Loucy (cell line): ENCODE measurements around the gene HSD17B14.
"Not testable (repeated sequence)": the region's sequence is repeated elsewhere in the genome, so short reads cannot be mapped to it uniquely, and the experiment has no call there.

Experiments
- H2AFZ ChIP-seq: fragments of 200-600 bp; sonication (generic); 2 replicates; pipeline ENCODE4 v1.6.0; 2016; ENCODE audit warnings: antibody characterized with exemption, mild to moderate bottlenecking, low read length, moderate library complexity
- H3F3A ChIP-seq: fragments of 200-600 bp; 2 replicates; pipeline ENCODE4 v1.6.0; 2016; ENCODE audit warnings: antibody characterized with exemption, low read depth, mild to moderate bottlenecking
- H3K27me3 ChIP-seq: fragments of 200-600 bp; sonication (generic); 2 replicates; pipeline ENCODE4 v1.6.1; 2014; ENCODE audit warnings: low read length, mild to moderate bottlenecking; ENCODE audit not compliant: insufficient read depth, poor library complexity, severe bottlenecking
- H3K36me3 ChIP-seq: fragments of 200-600 bp; sonication (generic); 2 replicates; pipeline ENCODE4 v1.6.1; 2016; ENCODE audit warnings: low read length; ENCODE audit not compliant: insufficient read depth
- H3K4me1 ChIP-seq: fragments of 200-600 bp; sonication (generic); 2 replicates; pipeline ENCODE4 v1.5.1; 2014; ENCODE audit warnings: low read length, mild to moderate bottlenecking; ENCODE audit not compliant: insufficient read depth, poor library complexity, severe bottlenecking
- H3K4me2 ChIP-seq: fragments of 200-600 bp; sonication (generic); 2 replicates; pipeline ENCODE4 v1.6.0; 2014; ENCODE audit warnings: antibody characterized with exemption, low read length, low read depth, mild to moderate bottlenecking; ENCODE audit not compliant: poor library complexity, severe bottlenecking
- H3K4me3 ChIP-seq: fragments of 200-600 bp; sonication (generic); 2 replicates; pipeline ENCODE4 v1.5.1; 2014; ENCODE audit warnings: low read length, mild to moderate bottlenecking, mixed read lengths; ENCODE audit not compliant: poor library complexity, severe bottlenecking
- H3K79me2 ChIP-seq: fragments of 200-600 bp; sonication (generic); 2 replicates; pipeline ENCODE4 v1.6.1; 2014; ENCODE audit warnings: low read length; ENCODE audit not compliant: insufficient read depth
- H3K9ac ChIP-seq: fragments of 200-600 bp; sonication (generic); 2 replicates; pipeline ENCODE4 v1.6.0; 2014; ENCODE audit warnings: mild to moderate bottlenecking, low read depth, low read length, moderate library complexity; ENCODE audit not compliant: poor library complexity, severe bottlenecking
- H3K9me2 ChIP-seq: fragments of 200-600 bp; sonication (generic); replicated peaks from 2 replicates; pipeline ENCODE4 v1.6.1; 2016; ENCODE audit warnings: low read depth, low read length, mixed read lengths
- H3K9me3 ChIP-seq: fragments of 200-600 bp; sonication (generic); 2 replicates; pipeline ENCODE4 v1.6.1; 2014; ENCODE audit warnings: mild to moderate bottlenecking, antibody characterized with exemption, low read length, low read depth; ENCODE audit not compliant: insufficient read depth
- H4K20me1 ChIP-seq: fragments of 200-600 bp; sonication (generic); 2 replicates; pipeline ENCODE4 v1.6.0; 2014; ENCODE audit warnings: antibody characterized with exemption, low read length, mild to moderate bottlenecking; ENCODE audit not compliant: insufficient read depth, poor library complexity, severe bottlenecking
- EZH2phosphoT487 ChIP-seq: fragments of 200-600 bp; IDR thresholded peaks from 2 replicates; pipeline ENCODE4 v1.6.1; 2018; ENCODE audit warnings: antibody characterized with exemption, mild to moderate bottlenecking, moderate library complexity, borderline replicate concordance
- TF ChIP-seq, protein P1 (sequence below): fragments of 200-600 bp; sonication (generic); conservative IDR thresholded peaks from 2 replicates; pipeline ENCODE4 v1.5.1; 2014; ENCODE audit warnings: mild to moderate bottlenecking, antibody characterized with exemption, low read length

HSD17B14 gene

DNA sequence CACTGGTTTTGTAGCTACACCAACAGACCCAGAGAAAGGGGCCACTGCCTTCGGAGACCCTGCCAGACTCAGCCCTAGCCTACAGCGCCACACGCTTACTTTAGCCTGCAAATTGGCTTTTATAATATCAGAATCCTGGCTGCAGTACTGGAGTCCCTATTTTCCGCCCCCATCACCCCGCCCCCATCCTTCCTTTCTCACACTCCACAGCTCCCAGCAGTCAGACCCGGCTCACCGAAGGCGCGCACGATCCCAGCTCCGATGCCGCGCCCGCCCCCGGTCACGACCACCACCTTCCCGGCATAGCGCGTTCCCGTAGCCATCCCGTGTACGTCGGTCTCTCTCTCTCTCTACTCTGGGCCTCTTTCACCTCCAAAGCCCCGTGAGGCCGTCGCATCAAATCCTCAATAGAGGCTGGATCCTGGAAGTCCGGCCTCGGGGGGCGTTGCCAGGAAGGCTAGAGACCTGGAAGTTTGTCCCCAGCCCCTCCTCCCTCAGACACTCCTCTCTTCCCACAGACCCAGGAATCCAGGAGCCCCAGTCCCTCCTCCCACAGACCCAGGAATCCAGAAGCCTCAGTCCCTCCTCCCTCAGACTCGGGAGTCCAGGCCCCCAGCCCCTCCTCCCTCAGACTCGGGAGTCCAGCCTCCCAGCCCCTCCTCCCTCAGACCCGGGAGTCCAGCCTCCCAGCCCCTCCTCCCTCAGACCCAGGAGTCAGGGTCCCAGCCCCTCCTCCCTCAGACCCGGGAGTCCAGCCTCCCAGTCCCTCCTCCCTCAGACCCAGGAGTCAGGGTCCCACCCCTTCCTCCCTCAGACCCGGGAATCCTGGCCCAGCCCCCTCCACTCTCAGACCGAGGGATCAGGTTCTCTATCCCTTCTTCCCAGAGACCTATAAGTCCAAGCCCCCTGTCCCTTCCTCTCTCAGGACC is at the start of gene HSD17B14:
Gene HSD17B14 (minus strand): TSS at position 403 of the 929 bp plus-strand sequence. CDS start 80 bp downstream, at position 323.
- Histone ChIP-seq H3K9me2 (no peaks in the 10 kb centered on the region), H3K79me2 (no peaks in the 10 kb centered on the region), H3F3A (no peaks in the 10 kb centered on the region), H4K20me1 (no peaks in the 10 kb centered on the region), H3K9ac (peak within 1 kb of the TSS; percentile 69), H3K4me2 (peak within 1 kb of the TSS; percentile 96), H3K4me1 (peaks cover 16% of the 10 kb centered on the region), H3K9me3 (no peaks in the 10 kb centered on the region), H3K36me3 (no peaks in the 10 kb centered on the region), H2AFZ (peak within 1 kb of the TSS; percentile 90), H3K4me3 (peak within 1 kb of the TSS; percentile 73), H3K27me3 (no peaks in the 10 kb centered on the region)
- TF ChIP-seq, protein P1, sequence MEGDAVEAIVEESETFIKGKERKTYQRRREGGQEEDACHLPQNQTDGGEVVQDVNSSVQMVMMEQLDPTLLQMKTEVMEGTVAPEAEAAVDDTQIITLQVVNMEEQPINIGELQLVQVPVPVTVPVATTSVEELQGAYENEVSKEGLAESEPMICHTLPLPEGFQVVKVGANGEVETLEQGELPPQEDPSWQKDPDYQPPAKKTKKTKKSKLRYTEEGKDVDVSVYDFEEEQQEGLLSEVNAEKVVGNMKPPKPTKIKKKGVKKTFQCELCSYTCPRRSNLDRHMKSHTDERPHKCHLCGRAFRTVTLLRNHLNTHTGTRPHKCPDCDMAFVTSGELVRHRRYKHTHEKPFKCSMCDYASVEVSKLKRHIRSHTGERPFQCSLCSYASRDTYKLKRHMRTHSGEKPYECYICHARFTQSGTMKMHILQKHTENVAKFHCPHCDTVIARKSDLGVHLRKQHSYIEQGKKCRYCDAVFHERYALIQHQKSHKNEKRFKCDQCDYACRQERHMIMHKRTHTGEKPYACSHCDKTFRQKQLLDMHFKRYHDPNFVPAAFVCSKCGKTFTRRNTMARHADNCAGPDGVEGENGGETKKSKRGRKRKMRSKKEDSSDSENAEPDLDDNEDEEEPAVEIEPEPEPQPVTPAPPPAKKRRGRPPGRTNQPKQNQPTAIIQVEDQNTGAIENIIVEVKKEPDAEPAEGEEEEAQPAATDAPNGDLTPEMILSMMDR = no peak
- no peak for TF ChIP-seq EZH2phosphoT487

DNA sequence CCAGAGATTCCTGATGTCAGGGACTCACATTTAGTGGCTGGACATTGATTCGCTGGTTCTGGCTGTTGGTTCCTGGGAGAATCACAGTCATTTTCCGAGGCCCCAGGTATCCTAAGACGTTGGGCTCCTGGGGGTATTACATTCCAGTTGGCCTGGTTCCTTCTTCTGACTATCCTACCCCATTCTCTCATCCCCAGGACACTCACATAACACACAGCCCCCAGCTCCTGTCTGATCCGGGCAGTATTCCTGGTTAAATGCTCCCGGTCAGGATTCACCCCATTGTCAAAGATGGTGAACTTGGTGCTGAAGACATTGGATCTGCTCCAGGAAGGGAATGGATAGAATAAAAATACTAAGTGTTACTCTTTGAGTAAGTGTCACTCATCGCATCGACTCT is 47.4 kb upstream of the HSD17B14 start:
- TF ChIP-seq EZH2phosphoT487 = no peak
- TF ChIP-seq, protein P1 = no peak
- no peaks in the 10 kb centered on the region for H3K27me3 ChIP-seq
- no peaks in the 10 kb centered on the region for H3K9me2 ChIP-seq
- H2AFZ ChIP-seq = no peak overlapping the region
- H3K9ac ChIP-seq = no peak overlapping the region
- no peaks in the 10 kb centered on the region for H3K79me2 ChIP-seq
- no peaks in the 10 kb centered on the region for H3K9me3 ChIP-seq
- no peaks in the 10 kb centered on the region for H3F3A ChIP-seq
- no peak overlapping the region for H3K4me2 ChIP-seq
- no peaks in the 10 kb centered on the region for H3K4me1 ChIP-seq
- H3K4me3 ChIP-seq = no peak overlapping the region
- no peaks in the 10 kb centered on the region for H4K20me1 ChIP-seq
- no peaks in the 10 kb centered on the region for H3K36me3 ChIP-seq

DNA sequence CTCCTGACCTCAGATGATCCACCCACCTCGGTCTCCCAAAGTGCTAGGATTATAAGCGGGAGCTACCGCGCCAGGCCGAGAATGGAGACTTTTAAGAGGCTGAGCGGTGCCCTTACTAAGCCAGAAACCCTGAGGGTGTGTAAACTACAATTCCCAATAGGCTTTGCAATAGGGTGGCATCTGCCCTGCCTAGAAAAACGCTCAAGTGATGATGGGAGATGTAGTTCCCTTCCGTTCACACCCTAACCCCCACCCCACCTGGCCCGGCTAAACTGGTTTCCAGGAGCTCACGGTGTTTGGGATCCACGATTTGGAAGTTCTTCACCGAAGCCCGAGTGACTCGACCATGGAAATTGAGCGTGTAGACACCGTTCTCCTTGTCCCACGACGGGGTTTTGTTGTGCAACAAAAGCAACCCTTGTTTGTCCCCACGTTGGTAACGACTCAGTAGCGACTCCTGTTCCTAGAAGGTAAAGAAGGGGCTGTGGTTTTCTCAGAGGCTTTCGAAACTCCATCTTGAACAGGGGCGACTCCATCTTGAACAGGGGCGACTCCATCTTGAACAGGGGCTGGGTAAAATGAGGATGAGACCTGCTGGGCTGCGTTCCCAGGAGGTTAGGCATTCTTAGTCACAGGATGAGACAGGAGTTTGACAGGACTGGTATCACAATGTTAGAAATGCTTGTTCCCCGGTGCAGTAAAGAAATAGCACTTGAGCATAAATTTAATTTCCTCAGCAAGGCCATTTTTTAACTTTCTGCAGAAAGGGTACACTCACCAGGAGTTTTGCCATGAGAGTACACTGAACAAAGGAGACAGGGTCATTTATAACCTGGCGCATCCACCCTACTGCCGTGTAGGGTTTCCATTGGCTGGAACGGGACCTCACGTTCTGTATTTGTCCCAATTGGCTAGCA is 45.7 kb upstream of the HSD17B14 start:
- Histone ChIP-seq H3K4me3 (no peak overlapping the region), H4K20me1 (no peaks in the 10 kb centered on the region), H3K36me3 (no peaks in the 10 kb centered on the region), H3K79me2 (no peaks in the 10 kb centered on the region), H3K9me2 (no peaks in the 10 kb centered on the region), H3K4me2 (no peak overlapping the region), H3K27me3 (no peaks in the 10 kb centered on the region), H3F3A (no peaks in the 10 kb centered on the region), H3K9me3 (no peaks in the 10 kb centered on the region), H3K4me1 (no peaks in the 10 kb centered on the region), H2AFZ (no peak overlapping the region), H3K9ac (no peak overlapping the region)
- TF ChIP-seq EZH2phosphoT487 = no peak
- TF ChIP-seq, protein P1 = no peak

DNA sequence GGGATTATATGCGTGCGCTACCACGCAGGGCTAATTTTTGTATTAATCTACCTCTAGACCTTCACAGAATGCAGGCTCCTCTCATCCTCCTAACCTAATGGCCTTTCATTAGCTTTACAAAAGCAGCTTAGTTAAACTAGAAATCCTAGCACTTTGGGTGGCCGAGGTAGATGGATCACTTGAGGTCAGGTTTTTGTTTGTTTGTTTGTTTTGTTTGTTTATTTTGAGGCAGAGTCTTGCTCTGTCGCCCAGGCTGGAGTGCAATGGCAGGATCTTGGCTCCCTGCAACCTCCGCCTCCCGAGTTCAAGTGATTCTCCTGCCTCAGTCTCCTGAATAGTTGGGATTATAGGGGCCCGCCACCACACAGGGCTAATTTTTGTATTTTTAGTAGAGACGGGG is 43.4 kb upstream of the HSD17B14 start:
- not testable (repeated sequence) for H3K4me2 ChIP-seq, H2AFZ ChIP-seq, H3K9ac ChIP-seq, H3K36me3 ChIP-seq, H3K4me3 ChIP-seq, H3K79me2 ChIP-seq, H3F3A ChIP-seq, H3K27me3 ChIP-seq, H3K9me2 ChIP-seq, H3K9me3 ChIP-seq, H4K20me1 ChIP-seq
- H3K4me1 ChIP-seq = peaks cover 11% of the 10 kb centered on the region
